ENCODE data around the gene PRKX.

DNA sequence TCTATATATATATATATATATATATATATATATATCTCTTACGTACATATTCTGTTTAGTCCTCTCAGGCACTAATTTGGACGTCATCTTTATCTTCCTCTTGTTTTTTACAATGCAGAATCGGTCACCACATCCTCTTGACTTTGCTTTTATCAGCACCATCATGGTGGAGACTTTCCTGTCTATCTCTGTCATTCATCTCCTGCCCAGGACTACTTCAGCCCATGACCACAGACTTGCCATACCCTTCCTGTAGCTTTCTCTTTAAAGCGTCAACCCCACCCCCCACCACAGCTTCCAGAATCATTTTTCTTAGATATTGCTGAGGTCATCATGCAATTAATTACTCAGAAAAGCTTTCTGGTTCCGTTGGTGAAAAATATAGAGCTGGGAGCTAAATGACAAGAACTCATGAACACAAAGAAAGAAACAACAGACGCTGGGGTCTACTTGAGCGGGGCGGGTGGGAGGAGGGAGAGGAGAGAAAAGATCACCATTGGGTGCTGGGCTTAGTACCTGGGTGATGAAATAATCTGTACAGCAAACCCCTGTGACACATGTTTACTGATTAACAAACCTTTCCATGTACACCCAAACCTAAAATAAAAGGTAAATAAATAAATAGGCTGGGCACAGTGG is 30.5 kb upstream of the PRKX start:
- TF ChIP-seq CTCF (IDR thresholded peaks at IDR 0.05) (no peak), POLR2A (IDR thresholded peaks at IDR 0.05) (no peak)
